OCI-LY1 (cell line): ENCODE measurements around the gene FNIP2.

ENCODE experiments used
- EZH2 ChIP-seq: fragments of 200-600 bp; sonication (generic), shearing (Covaris generic); IDR thresholded peaks from 2 replicates; pipeline ENCODE4 v1.8.0; 2017; ENCODE audit warnings: borderline replicate concordance, mixed run types, mild to moderate bottlenecking, antibody characterized with exemption, low read length, moderate library complexity, mixed read lengths
- TF ChIP-seq, protein P1 (sequence below): fragments of 200-600 bp; sonication (generic), shearing (Covaris generic); IDR thresholded peaks from 2 replicates; pipeline ENCODE4 v1.5.1; 2017; ENCODE audit warnings: mild to moderate bottlenecking, antibody characterized with exemption, low read length, moderate library complexity, mixed read lengths

DNA sequence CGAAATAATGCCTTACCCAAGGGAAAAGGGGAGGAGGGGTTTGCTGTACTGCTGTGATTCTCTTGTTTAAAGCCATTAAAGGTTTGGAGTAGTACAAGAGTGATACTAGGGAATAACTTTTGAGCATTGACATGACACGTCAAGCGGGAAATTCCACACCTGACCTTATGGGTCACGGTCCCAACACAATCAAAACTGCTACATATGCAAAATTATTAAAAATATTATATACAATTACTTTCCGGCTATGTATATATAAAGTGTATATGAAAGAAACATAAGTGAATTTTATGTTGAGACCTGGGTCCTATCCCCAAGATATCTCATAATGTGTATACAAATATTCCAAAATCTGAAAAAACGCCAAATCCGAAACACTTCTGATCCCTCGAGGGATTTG is 21.0 kb downstream of the FNIP2 start:
- TF ChIP-seq EZH2 = no peak
- TF ChIP-seq, protein P1, sequence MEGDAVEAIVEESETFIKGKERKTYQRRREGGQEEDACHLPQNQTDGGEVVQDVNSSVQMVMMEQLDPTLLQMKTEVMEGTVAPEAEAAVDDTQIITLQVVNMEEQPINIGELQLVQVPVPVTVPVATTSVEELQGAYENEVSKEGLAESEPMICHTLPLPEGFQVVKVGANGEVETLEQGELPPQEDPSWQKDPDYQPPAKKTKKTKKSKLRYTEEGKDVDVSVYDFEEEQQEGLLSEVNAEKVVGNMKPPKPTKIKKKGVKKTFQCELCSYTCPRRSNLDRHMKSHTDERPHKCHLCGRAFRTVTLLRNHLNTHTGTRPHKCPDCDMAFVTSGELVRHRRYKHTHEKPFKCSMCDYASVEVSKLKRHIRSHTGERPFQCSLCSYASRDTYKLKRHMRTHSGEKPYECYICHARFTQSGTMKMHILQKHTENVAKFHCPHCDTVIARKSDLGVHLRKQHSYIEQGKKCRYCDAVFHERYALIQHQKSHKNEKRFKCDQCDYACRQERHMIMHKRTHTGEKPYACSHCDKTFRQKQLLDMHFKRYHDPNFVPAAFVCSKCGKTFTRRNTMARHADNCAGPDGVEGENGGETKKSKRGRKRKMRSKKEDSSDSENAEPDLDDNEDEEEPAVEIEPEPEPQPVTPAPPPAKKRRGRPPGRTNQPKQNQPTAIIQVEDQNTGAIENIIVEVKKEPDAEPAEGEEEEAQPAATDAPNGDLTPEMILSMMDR = no peak
